Body of pancreas (tissue), 4 donors: Measurements from ENCODE around the gene DOCK4.

Experiments
- POLR2A ChIP-seq, 3 donors: fragments of 450-650 bp; IDR thresholded peaks; one replicate each; pipeline ENCODE4 v1.6.1; 2016; ENCODE audit warnings: antibody characterized with exemption in 3 of 3, mild to moderate bottlenecking in 2 of 3
- TF ChIP-seq, protein P1 (sequence below), 7 experiments: fragments of 450-650 bp in 4 of 7; fragments of 200-600 bp in 3 of 7; sonication (generic) in 3 of 7; IDR thresholded peaks; one replicate each; pipeline ENCODE4 v1.5.1; 2016 to 2019; ENCODE audit warnings: antibody characterized with exemption in 7 of 7

DNA sequence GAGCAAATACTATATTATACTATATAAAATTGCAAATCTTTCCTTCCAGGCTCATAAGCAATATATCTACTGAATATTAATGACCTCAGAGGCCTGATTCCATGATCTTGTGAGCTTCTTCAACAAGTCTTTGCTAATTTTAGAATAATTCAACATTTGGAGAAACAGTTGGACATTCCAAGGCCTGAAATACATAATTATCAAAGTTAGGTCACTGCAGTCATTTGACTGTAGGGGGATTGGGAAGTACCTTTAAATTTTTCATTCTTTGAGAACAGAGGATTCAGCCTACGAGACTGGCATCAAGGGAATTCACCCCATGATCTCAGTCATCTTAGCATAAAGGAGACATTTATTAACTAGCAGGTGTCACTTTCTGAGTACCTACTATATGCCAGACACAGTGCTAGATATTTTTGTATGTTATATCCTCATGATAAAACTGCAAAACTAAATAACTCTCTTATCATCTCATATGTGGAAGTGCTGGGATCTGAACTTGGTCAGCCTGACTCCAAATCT lies 85.4 kb downstream of the DOCK4 start:
- TF ChIP-seq, protein P1, sequence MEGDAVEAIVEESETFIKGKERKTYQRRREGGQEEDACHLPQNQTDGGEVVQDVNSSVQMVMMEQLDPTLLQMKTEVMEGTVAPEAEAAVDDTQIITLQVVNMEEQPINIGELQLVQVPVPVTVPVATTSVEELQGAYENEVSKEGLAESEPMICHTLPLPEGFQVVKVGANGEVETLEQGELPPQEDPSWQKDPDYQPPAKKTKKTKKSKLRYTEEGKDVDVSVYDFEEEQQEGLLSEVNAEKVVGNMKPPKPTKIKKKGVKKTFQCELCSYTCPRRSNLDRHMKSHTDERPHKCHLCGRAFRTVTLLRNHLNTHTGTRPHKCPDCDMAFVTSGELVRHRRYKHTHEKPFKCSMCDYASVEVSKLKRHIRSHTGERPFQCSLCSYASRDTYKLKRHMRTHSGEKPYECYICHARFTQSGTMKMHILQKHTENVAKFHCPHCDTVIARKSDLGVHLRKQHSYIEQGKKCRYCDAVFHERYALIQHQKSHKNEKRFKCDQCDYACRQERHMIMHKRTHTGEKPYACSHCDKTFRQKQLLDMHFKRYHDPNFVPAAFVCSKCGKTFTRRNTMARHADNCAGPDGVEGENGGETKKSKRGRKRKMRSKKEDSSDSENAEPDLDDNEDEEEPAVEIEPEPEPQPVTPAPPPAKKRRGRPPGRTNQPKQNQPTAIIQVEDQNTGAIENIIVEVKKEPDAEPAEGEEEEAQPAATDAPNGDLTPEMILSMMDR (IDR thresholded peaks at IDR 0.05), result no peak
- no peak for TF ChIP-seq POLR2A (IDR thresholded peaks at IDR 0.05)
